ENCODE data around the gene PSMG3.

The PSMG3 gene

DNA sequence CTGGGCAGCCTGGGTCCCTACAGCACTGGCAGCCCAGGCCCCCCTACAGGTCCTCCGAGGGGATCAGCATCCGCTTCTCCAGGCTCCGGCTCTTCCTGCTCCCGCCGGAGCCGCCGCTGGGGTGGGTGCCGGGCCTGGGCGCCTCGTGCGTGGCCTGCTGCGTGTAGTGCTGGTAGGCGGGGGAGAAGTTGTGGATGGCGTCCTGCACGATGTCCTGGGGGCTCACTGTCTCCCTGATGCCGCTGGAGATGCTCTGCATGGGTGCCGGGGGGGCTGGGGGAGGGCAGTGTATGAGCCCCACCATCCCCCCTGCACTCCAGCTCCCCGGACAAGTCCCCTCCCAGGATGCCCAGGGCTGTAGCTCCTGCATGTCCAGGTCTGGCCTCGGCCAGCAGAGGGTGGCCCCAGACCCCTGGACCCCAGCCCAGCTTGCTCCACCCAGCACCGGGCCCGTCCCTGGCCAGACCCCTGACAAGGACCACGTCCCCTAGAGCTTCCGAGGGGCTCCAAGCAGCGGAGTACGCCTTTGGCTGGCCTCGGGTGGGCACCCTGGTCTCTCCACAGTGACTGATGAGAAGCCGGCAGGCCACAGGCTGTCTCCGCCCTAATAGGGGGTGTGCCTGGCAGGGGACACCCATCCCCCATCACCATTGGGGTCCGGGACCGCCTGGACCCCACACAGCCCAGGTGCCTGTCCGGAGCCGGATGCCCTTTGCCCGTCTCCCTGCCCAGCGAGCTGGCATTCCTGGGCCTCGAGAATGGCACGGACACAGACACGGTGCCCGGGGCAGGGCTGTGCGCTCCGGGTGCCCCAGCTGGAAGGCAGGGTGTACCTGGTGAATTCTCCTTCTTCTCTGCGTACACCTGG, 22.7 kb downstream of the PSMG3 start:
- no peak for DNase-seq (ENCODE audit: low read depth in 1 of 2, low spot score in 1 of 2)

GRCh38 chr7:1546274-1546908, 23.4 kb downstream of the PSMG3 start:
- DNase-seq (ENCODE audit: low read depth in 1 of 2, low spot score in 1 of 2): no peak

DNA sequence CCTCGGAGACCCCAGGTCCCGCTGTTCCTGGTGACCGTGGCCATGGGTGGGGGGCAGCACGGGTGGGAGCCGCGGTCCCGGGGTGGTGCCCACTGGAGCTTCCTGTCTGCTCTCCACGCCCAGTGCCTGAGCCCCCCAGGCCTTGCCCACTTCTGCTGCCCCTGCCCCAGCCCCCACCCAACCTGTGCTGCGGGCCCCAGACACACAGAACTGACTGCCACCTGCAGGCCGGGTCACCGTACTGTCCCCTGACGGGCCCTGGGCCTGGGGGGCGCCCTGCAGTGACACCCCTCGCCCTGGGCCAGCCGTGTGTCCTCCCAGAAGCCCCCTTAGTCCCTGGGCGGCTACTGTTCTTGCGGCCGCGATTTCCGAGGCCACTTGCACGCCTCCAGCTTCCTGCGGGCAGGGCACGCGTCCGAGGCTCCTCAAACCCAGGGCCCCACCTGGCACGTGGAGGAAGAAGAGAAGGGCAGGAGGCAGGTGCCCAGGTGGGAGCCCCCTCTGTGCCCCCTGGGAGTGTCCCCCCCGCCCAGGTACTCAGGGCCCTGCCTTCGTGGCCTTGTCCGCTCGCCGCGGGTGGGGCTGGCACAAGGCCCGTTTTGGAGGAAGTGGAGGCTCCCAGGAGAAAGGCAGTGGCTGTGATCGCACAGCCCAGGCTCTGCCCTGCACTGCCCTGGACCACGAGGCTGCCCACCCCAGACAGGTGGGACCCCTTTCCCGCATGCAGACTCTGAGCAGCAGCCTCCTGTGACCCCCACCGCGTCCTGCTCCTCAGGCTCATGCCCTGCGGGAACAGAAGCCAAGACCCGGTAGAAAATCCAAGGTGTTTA, 24.2 kb downstream of the PSMG3 start:
- DNase-seq (ENCODE audit: low read depth in 1 of 2, low spot score in 1 of 2): no peak

- no peak for DNase-seq (ENCODE audit: low read depth in 1 of 2, low spot score in 1 of 2)
Measured at GRCh38 chr7:1544896-1545416, 24.9 kb downstream of the PSMG3 start.

DNA sequence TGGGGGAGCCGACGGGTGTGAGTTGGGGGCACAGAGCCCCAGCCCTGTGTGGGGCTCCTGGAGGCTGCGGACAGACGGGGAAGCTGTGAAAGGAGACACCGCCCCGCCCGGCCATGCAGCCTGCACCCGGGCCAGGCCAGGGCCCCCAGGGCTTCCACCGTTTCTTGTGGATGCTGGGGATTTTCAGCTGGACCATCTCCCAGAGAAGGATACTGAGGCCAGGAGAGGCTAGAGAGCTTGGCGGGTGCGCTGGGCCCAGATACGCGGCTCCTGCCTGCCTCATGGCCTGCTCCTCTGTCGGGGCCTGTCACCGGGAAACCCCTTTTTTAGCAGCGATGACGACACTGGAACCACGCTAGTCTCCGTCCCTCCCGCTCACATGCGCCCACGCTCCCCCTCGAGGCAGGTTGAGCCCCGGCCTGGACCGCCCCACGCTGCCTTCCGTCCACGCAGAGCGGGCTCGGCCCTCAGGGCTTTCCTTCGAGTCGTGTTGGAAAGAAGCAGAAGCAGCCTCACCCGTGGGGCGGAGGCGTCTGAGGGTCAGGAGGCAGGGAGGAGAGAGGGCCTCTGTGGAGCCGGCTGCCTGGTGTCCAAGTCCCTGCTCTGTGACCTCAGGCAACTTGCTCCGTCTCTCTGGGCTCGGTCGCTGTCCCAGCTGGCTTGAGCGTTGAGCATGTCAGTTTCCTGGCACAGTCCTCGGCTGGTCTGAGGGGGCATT, 25.5 kb downstream of the PSMG3 start:
- DNase-seq (ENCODE audit: low read depth in 1 of 2, low spot score in 1 of 2): no peak

DNA sequence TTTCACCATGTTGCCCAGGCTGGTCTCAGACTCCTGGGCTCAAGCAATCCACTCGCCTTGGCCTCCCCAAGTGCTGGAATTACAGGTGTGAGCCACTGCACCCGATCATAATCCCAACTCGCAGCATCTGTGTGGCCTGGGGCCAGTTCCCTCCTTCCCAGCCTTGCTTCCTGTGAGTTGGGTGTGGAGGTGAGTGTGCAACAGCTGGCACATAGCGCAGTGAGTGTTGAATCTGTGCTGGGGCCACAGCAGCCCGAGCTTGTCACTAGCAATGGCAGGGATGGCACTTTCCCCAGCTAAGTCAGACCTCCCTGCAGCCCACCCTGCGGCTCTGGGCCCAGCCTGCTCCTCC, 26.0 kb downstream of the PSMG3 start:
- no peak for DNase-seq (ENCODE audit: low read depth in 1 of 2, low spot score in 1 of 2)

DNA sequence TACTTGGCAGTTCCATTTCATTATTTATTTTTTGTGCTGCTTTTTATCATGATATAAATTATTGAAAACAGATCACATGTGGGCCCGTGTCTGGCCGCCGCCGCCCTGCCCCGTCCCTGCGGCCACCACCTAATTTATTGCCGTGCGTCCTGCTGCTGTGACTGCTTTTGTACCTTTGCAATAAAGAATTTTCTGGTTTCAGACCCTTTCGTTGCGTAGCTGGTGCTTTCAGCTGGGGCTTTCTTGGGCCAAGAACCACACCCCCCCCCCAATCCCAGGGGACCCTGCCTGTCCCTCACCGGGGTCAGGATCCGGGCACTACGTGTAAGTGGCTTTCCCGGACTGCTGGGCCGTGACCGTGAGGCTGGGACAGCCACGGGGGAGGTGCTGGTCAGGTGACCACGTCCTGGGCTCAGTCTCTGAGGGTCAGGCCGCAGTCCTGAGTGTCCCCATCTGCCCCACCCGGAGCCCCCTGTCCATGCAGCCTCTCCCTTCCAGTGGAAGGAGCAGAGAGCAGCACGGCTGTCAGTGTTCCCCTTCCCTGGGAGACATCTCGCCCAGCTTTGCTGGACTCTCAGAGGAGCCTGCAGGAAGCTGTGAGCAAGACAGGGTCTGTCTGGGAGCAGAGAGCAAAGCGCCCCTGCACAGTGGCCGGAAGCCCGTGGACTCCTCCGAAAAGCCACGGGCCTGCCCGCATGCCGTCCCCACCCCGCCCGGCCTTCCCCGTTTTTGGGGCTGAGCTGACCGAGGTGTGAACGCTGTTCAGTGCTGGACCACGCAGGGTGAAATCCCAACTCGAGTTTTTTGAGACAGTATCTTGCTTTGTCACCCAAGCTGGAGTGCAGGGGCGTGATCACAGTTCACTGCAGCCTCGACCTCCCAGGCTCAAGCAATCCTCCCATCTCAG, 26.7 kb downstream of the PSMG3 start:
- DNase-seq (ENCODE audit: low read depth in 1 of 2, low spot score in 1 of 2): no peak

DNA sequence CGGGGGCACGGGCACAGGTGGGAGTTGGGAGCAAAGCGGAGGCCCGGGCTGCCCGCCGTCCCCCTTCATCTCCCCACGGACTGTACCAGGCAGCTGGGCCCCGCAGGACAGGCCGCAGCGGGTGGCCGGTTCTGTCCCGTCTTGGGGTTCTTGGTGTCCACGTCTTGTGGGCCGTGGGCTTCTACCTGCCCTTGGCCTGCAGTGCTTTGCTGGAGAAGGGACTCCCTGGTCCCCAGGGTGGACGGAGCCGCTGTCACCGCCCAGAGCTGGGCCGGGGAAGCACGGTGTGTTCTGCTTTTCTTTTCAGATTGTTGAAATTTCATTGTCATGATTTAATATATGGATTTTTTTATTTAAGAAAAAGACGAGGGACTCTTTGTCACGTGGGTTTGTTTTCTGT, 27.5 kb downstream of the PSMG3 start:
- DNase-seq (ENCODE audit: low read depth in 1 of 2, low spot score in 1 of 2): no peak

- no peak for DNase-seq (ENCODE audit: low read depth in 1 of 2, low spot score in 1 of 2)
Measured at GRCh38 chr7:1541431-1542162, 28.2 kb downstream of the PSMG3 start.

DNA sequence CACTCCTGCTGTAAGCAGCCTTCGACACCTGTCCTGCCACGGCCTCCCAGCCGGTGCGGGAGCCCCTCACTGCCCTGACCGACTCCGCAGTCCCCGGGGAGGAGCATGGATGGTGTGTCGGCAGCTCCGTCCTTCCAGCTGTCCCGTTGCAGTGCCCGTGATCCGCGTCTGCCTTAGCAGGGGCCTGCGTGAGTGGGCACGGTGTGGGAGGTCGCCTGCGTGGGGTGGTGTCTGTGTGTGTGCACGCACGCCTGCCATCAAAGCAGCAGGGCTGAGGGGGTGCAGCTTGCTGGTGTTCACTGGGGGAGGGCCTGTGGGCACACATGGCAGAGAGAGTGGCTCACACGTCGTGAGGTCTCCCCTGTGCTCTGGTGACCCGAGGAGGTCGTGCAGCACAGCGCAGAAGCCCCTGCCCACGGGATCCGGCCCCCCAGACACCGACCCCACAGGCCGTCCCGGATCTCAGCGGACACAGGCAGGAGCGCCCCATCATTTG, 29.0 kb downstream of the PSMG3 start:
- DNase-seq (ENCODE audit: low read depth in 1 of 2, low spot score in 1 of 2): no peak

DNA sequence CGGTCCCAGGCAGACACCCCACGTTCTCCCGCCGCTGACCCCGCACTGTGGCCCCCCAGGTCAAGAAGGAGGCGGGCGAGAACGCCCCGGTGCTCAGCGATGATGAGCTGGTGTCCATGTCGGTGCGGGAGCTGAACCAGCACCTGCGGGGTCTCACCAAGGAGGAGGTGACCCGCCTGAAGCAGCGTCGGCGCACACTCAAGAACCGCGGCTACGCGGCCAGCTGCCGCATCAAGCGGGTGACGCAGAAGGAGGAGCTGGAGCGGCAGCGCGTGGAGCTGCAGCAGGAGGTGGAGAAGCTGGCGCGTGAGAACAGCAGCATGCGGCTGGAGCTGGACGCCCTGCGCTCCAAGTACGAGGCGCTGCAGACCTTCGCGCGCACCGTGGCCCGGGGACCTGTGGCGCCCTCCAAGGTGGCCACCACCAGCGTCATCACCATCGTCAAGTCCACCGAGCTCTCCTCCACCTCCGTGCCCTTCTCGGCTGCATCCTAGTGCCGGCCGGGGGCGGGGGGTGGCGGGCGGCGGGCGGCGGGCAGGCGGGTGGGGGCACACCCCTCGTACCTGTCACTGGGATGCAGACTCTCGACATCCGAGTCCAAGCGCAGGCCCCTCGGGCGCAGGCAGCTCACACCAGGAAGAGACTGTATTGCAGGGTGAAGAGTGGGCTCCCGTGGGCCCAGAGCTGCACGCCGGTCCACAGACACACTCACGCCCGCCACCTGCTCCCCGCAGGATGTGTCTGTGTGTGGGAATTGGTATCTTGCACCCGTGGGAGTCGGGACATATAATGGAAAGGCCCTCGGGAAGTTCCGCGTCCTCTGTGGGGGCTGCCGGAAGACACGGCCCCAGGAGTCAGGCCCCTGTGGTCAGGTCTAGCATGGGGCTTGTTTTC, 29.7 kb downstream of the PSMG3 start:
- no peak for DNase-seq (ENCODE audit: low read depth in 1 of 2, low spot score in 1 of 2)

DNA sequence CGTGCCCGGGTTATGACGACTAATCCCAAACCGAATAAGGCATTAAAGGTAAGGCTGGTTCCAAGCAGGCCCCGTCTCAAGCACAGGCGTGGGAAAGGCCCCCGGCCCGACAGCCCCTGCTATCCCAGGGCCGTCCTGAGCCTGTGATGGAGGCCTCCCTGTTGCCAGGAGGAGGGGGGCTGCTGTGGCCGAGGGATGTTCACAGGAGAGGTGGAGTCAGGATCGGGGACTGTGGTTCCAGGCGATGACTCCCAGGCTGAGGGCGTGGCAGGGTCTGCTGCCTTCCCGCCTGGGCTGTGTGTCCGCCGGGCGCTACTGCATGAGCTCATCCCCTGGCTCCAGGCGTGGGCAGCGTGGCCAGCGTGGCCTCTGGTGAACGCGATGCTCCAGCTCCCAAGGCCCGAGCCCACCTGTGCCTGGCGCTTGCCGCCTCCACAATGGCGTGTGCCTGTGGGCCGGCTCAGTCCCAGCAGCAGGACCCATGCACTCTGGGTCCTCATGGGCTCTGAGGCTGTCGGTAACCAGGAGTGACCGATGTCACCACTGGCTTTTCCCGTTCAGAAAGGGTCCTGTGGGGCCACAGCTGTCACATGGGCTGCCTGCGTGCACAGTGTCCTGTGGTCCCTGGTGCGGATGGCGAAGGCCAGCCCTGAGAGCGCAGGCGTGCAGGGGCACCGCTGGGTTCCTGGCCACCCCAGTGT, 30.5 kb downstream of the PSMG3 start:
- no peak for DNase-seq (ENCODE audit: low read depth in 1 of 2, low spot score in 1 of 2)

GRCh38 chr7:1538544-1539180, 31.2 kb downstream of the PSMG3 start:
- DNase-seq (ENCODE audit: low read depth in 1 of 2, low spot score in 1 of 2): no peak

DNA sequence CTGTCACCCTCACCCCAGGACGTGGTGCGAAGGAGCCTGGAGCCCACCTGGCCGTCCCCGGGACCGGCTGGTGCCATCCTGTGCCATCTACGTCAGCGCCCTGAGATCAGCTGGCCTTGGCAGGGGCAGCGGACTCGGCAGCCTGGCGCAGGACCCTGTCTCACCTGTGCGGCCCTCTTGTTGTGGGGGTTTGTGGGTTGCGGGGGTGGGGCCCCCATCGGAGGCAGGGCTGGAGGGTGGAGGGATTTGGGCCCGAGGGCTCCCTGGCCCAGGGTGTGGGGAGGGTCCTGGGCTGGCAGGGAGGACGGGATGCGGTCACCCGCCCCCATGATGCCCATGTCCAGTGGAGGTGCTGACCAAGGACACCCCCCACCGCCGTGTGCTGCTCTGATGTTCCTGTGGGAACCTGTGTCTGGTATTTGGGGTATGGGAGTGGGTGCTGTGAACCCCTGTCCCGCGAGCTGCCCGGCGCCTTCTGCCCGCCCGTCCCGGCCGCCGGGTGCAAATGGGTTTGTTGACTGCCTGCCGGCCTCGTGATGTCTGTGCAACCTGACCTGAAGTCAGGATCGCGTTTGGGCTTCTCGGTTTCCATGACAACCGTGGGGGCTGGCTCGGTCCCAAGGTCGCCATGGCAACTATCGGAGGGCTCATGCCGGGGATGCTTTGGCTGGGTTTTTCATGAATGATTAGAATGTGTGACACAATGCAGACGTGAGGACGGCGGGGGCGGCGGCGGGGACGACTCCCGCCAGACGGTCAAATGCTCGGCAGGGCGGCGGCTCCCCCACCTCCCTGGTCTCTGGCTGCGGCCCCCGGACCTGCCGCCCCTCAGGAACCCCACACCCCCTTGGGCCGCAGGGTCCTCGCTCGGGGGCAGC, 32.1 kb downstream of the PSMG3 start:
- no peak for DNase-seq (ENCODE audit: low read depth in 1 of 2, low spot score in 1 of 2)

DNA sequence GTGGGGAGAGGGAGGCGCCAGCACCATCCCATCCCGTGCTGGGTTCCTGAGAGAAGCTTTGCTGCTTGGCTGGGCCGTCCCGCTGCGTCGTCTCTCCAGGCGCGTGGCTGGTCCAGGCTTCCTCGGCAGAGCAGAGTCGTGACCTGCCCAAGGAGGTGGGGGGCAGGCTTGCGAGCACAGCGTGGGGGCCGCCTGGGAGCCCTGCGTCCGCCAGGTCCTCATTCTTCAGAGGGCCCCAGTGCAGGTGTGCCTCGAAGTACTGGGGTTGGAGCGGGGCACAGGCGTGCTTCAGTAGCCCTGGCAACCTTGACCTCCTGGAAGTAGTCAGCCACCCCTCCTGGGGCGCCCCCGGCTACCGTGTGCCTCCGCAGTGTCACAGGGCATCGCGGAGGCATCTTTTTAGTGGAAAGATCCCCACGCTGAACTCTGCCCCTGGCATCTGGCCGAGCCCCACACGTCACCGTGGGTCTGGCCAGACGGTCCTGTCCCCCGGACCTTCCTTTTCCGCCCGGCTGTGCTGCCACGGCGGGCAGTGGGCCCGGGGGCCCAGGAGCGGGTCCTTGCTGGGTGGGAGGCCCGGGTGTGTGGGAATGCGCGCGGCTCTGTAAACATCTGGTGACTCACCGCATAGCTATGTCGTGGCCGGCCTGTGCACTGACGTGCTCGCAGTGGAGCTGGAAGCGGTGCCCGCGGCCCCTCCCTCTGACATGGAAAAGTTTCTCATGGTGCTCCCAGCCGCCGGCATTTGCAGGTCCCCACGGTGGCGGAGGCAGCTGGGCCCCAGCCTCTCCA, 32.9 kb downstream of the PSMG3 start:
- DNase-seq (ENCODE audit: low read depth in 1 of 2, low spot score in 1 of 2): no peak

GRCh38 chr7:1536455-1536742, 33.4 kb downstream of the PSMG3 start:
- no peak for DNase-seq (ENCODE audit: low read depth in 1 of 2, low spot score in 1 of 2)

Measured in activated CD4-positive, alpha-beta T cell treated with anti-CD3 and anti-CD28 coated beads, Interleukin-2, amount 50 U/mL, for 24 hours (primary cell).